ENCODE measurements around the gene TFDP2. TPM values are rescaled to one million over a fixed set of nuclear protein-coding genes. Genes with fewer than 3 reads are reported as not detected.

TFDP2 gene
- total and polyA plus RNA-seq, 9 of the 15 experiments (the other 6 are each of a cell fraction or from before 2014, with no cell fraction given), result 95.6 to 179 (median 126) TPM

DNA sequence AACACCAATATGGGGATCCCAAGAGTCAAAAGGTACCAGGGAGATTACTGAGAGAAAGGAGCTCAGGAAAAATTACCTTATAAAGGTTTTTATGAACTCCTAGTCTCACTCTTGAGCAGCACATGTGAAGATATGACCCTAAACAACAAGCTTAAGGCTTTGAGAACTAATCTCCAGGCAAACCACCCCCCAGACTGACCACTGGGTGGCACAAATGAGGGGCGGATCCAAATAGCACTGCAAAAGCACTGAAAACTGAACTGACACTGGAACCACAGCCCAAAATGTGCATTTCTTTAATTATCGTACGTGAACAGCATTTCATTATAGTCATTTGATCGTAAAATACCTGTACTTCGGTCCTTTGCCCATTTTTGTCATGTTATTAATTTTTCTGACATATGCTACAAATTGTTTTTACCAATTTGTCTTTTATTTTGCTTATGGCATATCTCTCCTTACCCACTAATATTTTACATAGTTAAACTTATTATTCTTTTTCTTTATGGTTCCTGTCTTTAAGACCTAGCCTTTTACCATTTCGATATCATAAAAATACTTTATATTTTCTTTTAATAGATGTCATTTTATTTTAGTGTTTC, 31.5 kb upstream of the TFDP2 start (continued):
- TF ChIP-seq ZNF76 (CRISPR knock-in tag; IDR thresholded peaks at IDR 0.05; ENCODE audit: borderline replicate concordance), result no peak
- no peak for TF ChIP-seq CREM (IDR thresholded peaks at IDR 0.05; ENCODE audit: low read depth)
- no peak for TF ChIP-seq STAT5B (CRISPR knock-in tag; IDR thresholded peaks at IDR 0.05)
- TF ChIP-seq ZNF311 (CRISPR knock-in tag; IDR thresholded peaks at IDR 0.05), result no peak
- TF ChIP-seq C11orf30 (IDR thresholded peaks at IDR 0.05; ENCODE audit: low read depth), result no peak
- TF ChIP-seq KLF6 (CRISPR knock-in tag; IDR thresholded peaks at IDR 0.05; ENCODE audit: borderline replicate concordance), result no peak
- TF ChIP-seq CBFA2T2 (conservative IDR thresholded peaks at IDR 0.05), result no peak
- TF ChIP-seq FOXK1 (CRISPR knock-in tag; IDR thresholded peaks at IDR 0.05; ENCODE audit: borderline replicate concordance), result no peak
- TF ChIP-seq RBFOX2 (IDR thresholded peaks at IDR 0.05; ENCODE audit: low read depth, low read length), result no peak
- TF ChIP-seq, protein P1, sequence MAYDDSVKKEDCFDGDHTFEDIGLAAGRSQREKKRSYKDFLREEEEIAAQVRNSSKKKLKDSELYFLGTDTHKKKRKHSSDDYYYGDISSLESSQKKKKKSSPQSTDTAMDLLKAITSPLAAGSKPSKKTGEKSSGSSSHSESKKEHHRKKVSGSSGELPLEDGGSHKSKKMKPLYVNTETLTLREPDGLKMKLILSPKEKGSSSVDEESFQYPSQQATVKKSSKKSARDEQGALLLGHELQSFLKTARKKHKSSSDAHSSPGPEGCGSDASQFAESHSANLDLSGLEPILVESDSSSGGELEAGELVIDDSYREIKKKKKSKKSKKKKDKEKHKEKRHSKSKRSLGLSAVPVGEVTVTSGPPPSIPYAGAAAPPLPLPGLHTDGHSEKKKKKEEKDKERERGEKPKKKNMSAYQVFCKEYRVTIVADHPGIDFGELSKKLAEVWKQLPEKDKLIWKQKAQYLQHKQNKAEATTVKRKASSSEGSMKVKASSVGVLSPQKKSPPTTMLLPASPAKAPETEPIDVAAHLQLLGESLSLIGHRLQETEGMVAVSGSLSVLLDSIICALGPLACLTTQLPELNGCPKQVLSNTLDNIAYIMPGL (CRISPR knock-in tag; IDR thresholded peaks at IDR 0.05), result no peak
- no peak for TF ChIP-seq SRSF9 (IDR thresholded peaks at IDR 0.05; ENCODE audit: borderline replicate concordance, low read depth, low read length)
- TF ChIP-seq, protein P2, sequence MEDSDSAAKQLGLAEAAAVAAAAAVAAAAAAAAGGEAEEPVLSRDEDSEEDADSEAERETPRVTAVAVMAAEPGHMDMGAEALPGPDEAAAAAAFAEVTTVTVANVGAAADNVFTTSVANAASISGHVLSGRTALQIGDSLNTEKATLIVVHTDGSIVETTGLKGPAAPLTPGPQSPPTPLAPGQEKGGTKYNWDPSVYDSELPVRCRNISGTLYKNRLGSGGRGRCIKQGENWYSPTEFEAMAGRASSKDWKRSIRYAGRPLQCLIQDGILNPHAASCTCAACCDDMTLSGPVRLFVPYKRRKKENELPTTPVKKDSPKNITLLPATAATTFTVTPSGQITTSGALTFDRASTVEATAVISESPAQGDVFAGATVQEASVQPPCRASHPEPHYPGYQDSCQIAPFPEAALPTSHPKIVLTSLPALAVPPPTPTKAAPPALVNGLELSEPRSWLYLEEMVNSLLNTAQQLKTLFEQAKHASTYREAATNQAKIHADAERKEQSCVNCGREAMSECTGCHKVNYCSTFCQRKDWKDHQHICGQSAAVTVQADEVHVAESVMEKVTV (CRISPR knock-in tag; IDR thresholded peaks at IDR 0.05), result 0 out of 2 replicates have a peak, but pooled peaks have one; percentile 16
- TF ChIP-seq, protein P3, sequence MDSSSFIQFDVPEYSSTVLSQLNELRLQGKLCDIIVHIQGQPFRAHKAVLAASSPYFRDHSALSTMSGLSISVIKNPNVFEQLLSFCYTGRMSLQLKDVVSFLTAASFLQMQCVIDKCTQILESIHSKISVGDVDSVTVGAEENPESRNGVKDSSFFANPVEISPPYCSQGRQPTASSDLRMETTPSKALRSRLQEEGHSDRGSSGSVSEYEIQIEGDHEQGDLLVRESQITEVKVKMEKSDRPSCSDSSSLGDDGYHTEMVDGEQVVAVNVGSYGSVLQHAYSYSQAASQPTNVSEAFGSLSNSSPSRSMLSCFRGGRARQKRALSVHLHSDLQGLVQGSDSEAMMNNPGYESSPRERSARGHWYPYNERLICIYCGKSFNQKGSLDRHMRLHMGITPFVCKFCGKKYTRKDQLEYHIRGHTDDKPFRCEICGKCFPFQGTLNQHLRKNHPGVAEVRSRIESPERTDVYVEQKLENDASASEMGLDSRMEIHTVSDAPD (CRISPR knock-in tag; IDR thresholded peaks at IDR 0.05), result no peak
- TF ChIP-seq, protein P4, sequence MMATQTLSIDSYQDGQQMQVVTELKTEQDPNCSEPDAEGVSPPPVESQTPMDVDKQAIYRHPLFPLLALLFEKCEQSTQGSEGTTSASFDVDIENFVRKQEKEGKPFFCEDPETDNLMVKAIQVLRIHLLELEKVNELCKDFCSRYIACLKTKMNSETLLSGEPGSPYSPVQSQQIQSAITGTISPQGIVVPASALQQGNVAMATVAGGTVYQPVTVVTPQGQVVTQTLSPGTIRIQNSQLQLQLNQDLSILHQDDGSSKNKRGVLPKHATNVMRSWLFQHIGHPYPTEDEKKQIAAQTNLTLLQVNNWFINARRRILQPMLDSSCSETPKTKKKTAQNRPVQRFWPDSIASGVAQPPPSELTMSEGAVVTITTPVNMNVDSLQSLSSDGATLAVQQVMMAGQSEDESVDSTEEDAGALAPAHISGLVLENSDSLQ (IDR thresholded peaks at IDR 0.05), result no peak
- no peak for TF ChIP-seq MAFG (tag; conservative IDR thresholded peaks at IDR 0.05)
- TF ChIP-seq WHSC1 (IDR thresholded peaks at IDR 0.05; ENCODE audit: low read length), result no peak
- TF ChIP-seq ZNF212 (CRISPR knock-in tag; IDR thresholded peaks at IDR 0.05), result no peak
- no peak for TF ChIP-seq HDAC8 (tag; IDR thresholded peaks at IDR 0.05)
- TF ChIP-seq POLR2A (conservative IDR thresholded peaks at IDR 0.05), result no peak

All from K562 (cell line).